GM20000 (cell line): ENCODE data around the gene DHRS9.

Experiments
- DNase-seq: peaks from one replicate; pipeline ENCODE4 v3.0.0; 2012; ENCODE audit warnings: low spot score
- TF ChIP-seq, protein P1 (sequence below): IDR thresholded peaks from 2 replicates; pipeline ENCODE4 v1.5.1; 2012; ENCODE audit warnings: mild to moderate bottlenecking, control low read depth; ENCODE audit errors: extremely low read depth, missing control alignments

Gene DHRS9

DNA sequence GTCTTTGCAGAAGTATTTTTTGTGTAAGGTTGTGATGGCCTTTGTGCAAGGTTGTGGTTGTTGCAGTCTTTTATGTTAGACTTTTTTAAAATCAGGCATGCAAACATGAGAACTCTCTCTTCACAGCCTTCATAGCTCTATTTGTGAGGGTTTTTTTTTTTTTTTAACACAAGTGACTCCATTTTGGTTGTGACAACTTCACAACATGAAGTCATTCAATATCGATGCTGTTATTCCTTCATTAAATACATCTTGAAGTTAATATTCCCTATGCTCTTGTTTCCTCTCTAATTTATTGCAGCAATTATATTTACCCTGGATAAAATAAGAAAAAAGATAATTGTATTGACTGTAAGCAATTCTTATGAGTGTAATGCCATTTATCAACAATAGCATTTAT is 35.5 kb downstream of the DHRS9 start:
- TF ChIP-seq, protein P1, sequence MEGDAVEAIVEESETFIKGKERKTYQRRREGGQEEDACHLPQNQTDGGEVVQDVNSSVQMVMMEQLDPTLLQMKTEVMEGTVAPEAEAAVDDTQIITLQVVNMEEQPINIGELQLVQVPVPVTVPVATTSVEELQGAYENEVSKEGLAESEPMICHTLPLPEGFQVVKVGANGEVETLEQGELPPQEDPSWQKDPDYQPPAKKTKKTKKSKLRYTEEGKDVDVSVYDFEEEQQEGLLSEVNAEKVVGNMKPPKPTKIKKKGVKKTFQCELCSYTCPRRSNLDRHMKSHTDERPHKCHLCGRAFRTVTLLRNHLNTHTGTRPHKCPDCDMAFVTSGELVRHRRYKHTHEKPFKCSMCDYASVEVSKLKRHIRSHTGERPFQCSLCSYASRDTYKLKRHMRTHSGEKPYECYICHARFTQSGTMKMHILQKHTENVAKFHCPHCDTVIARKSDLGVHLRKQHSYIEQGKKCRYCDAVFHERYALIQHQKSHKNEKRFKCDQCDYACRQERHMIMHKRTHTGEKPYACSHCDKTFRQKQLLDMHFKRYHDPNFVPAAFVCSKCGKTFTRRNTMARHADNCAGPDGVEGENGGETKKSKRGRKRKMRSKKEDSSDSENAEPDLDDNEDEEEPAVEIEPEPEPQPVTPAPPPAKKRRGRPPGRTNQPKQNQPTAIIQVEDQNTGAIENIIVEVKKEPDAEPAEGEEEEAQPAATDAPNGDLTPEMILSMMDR: no peak
- no peak for DNase-seq

DNA sequence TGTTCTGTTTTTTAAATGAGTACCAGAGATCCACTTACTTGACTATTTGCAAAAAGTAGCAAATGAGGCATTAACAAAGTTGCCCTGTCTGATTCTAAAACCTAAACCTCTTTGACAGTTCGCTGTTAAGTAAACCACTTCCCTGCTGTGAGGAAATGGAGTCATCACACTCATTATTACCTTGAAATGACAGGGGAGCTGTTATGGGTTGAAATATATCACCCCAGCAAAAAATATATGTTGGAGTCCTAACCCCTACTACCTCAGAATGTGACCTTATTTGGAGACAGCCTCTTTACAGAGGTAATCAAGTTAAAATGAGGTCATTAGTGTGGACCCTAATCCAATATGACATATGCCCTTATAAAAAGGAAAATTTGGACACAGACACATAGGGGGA is 36.1 kb downstream of the DHRS9 start:
- TF ChIP-seq, protein P1: no peak
- DNase-seq: no peak

DNA sequence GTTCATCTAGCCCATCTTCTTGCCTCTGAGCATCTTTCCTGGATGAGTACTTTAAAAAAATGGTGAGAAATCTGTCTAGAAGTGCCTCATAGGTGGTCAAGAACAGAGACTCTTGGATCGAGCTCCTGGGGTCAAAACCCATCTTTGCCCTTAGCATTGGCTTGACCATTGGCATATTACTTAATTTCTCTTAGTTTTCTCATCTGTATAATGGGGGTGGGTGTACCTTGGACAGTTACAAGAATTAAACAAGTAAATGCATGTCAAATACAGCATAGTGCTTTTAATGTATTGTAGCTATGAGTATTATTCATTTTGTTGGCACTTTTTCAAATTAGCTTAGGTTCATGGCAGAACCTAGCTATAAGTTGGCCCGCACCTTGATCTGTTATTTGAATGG is 36.8 kb downstream of the DHRS9 start:
- no peak for DNase-seq
- TF ChIP-seq, protein P1: no peak

DNA sequence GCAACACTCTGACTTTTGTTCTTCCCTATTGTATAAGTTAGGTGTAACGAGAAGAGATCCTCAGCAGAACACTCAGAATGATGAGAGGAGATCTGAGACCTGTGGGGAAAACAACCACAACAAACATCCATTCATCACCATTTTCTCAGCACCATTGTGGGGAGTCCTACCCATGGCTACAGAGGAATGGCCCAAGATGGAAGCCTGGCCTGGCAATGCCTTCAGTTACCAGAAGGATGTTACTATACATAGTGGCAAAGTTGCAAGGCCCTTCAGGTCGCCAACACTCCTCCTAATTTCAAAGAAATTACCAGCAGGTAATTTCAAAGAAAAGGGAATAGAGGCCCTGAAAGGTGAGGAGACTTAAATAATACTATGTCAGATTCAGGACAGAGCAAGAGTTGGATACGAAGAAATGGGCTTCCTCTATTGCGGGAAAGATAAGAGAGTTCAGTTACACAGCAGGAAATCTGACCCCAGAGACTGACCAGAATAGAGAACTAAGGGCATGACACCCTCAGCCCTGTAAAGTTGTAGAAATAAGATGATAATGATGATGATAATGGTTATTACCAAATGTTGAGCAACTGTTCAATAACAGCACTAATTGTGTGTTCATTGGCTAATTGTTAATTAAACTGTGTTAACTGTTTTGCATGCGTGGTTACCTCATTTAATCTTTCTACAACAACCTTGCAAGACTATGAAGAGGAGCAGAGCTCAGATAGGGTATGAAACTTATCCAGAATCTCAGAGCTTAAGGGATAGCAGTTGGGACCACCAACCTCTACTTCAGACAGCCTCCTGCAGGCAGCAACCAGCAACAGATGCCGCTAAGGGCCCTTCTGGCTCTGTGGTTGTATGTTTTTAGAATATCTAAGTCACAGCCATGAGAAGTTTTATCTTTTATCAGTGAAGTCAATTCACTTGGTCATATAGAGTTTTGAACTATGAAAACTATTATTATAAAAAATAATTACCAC is 37.5 kb downstream of the DHRS9 start:
- no peak for DNase-seq
- TF ChIP-seq, protein P1: no peak

DNA sequence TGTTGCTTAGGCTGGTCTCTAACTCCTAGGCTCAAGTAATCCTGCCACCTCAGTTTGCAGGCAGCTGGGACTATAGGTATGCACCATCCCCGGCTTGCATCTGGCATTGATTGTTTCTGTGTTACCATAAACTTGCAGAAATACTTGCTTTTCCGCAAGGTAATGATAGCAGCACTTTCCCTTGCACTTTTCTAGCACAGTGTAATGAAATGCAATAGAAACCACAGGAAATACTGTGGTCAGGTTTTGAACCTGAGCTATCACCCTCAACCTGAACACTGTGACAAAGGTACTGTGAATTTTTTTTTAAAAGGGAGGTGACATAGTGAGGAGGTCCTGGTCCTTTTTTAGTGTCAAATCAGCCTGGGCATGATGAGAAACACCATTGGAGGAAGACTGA is 38.3 kb downstream of the DHRS9 start:
- TF ChIP-seq, protein P1: no peak
- DNase-seq: no peak

DNA sequence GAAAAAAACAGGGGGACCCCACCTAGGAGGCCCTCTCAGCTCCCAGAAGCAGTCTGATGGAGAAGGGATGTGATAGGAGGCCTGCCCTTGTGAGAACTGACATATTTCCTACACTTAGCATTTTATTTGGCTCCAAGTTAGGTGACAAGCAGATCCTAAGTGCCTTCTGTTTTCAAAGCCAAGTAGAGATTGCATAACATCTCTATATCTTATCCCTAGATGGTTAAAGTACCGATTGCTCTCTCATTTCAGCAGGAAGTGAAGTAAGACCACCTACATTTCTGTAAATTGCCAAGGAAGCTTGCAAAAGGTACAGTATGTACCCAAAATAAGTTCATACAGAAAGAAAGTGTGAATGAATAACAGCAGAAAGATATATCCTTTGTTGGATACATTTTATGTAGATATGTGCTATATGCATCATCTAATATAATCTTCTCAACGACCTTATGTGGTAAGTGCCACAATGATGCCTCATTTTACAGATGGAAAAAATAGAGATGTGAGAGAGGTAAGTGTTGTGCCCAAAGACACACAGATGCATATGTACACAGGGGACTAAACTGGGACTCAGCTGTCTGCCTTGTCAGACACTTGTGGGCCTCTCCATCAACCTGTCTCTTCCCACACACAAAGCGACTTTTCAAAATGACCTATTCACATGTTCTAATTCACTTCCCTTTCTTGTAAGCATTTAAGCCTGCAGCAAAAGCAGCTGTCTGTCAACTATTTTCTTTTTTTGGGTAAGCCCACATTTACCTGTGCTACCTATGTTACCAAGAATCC is 38.9 kb downstream of the DHRS9 start:
- TF ChIP-seq, protein P1: no peak
- DNase-seq: no peak
